Fibroblast of mammary gland (primary cell): Measurements from ENCODE around the gene SYNDIG1.

Experiments used
- DNase-seq: peaks from one replicate; pipeline ENCODE4 v3.0.0-alpha.2; 2010; ENCODE audit warnings: low read depth
- H3K4me3 ChIP-seq: 2 replicates; pipeline ENCODE4 v1.5.1; 2011; ENCODE audit warnings: low read depth, mild to moderate bottlenecking, low read length, moderate library complexity; ENCODE audit not compliant: control insufficient read depth
- CTCF ChIP-seq: conservative IDR thresholded peaks from 2 replicates; pipeline ENCODE4 v1.5.1; 2011; ENCODE audit warnings: low read depth, low read length, inconsistent platforms; ENCODE audit not compliant: control insufficient read depth, insufficient read depth

The SYNDIG1 gene

GRCh38 chr20:24534282-24534681 lies 64.9 kb downstream of the SYNDIG1 start:
- H3K4me3 ChIP-seq, result no peak overlapping the region
- TF ChIP-seq CTCF, result no peak
- DNase-seq, result no peak

GRCh38 chr20:24535941-24536730 lies 66.7 kb downstream of the SYNDIG1 start:
- H3K4me3 ChIP-seq, result no peak overlapping the region
- TF ChIP-seq CTCF, result no peak
- peak; percentile 70 for DNase-seq

- H3K4me3 ChIP-seq, result no peak overlapping the region
- no peak for DNase-seq
- no peak for TF ChIP-seq CTCF
Measured at GRCh38 chr20:24537210-24537609, 67.8 kb downstream of the SYNDIG1 start.

GRCh38 chr20:24542721-24543120 lies 73.3 kb downstream of the SYNDIG1 start:
- no peak for TF ChIP-seq CTCF
- H3K4me3 ChIP-seq, result no peak overlapping the region
- no peak for DNase-seq

- no peak for DNase-seq
- TF ChIP-seq CTCF, result no peak
- no peak overlapping the region for H3K4me3 ChIP-seq
Measured at GRCh38 chr20:24543168-24543567, 73.7 kb downstream of the SYNDIG1 start.

- TF ChIP-seq CTCF, result no peak
- H3K4me3 ChIP-seq, result no peak overlapping the region
- DNase-seq, result no peak
Measured at GRCh38 chr20:24543741-24544140, 74.3 kb downstream of the SYNDIG1 start.
